Kidney (tissue), 14 donors: ENCODE results near the gene NKD2. TPM values are rescaled to one million over a fixed set of nuclear protein-coding genes. Genes with fewer than 3 reads are reported as not detected.
A peak's percentile ranks its signal among the peaks of the same experiment; 100 is the strongest.

Experiments used
- DNase-seq, 5 donors: peaks; one replicate each; pipeline ENCODE4 v3.0.0-alpha.2; 2013 to 2020
- FAIRE-seq: peaks from 2 replicates; lab custom pipeline; 2012; peaks lifted over from hg19 to GRCh38; lab: Jason Lieb, UNC
- H3K27ac ChIP-seq, 2 donors: one replicate each; pipeline ENCODE4 v1.7.0; 2013; ENCODE audit warnings: low read depth in 2 of 2, low read length in 2 of 2, inconsistent platforms in 1 of 2
- H3K27me3 ChIP-seq: one replicate; pipeline ENCODE4 v1.7.1; 2013; ENCODE audit warnings: low read length, inconsistent platforms; ENCODE audit not compliant: control insufficient read depth, insufficient read depth
- H3K36me3 ChIP-seq, 3 donors: one replicate each; pipeline versions ENCODE4 v1.7.0 to v1.7.1; 2013; ENCODE audit warnings: low read length in 3 of 3, control low read depth in 1 of 3, inconsistent platforms in 1 of 3; ENCODE audit not compliant: insufficient read depth in 3 of 3, control insufficient read depth in 2 of 3
- H3K4me1 ChIP-seq, 3 donors: one replicate each; pipeline versions ENCODE4 v1.7.0 to v1.7.1; 2013; ENCODE audit warnings: low read length in 3 of 3, inconsistent platforms in 1 of 3, low read depth in 1 of 3; ENCODE audit not compliant: control insufficient read depth in 2 of 3, insufficient read depth in 2 of 3
- H3K4me3 ChIP-seq, 3 donors: one replicate each; pipeline versions ENCODE4 v1.7.0 to v1.8.1; 2013; ENCODE audit warnings: low read length in 3 of 3, control low read depth in 1 of 3, inconsistent platforms in 1 of 3
- H3K9ac ChIP-seq, 3 donors: one replicate each; pipeline versions ENCODE4 v1.7.0 to v1.7.1; 2013; ENCODE audit warnings: low read length in 3 of 3, control low read depth in 1 of 3, inconsistent platforms in 1 of 3
- H3K9me3 ChIP-seq, 3 donors: one replicate each; pipeline versions ENCODE4 v1.7.0 to v1.7.1; 2013; ENCODE audit warnings: low read length in 3 of 3, control low read depth in 1 of 3, inconsistent platforms in 1 of 3; ENCODE audit not compliant: control insufficient read depth in 2 of 3, insufficient read depth in 1 of 3
- intact Hi-C: fragments of 100-400 bp; cut with DNase I; formaldehyde crosslinking; loops from one replicate; pipeline ENCODE4 v1.11.1; 2022
- polyA plus RNA-seq: library from polyadenylated mRNA; stranded (reverse); fragments of 350-450 nt; fragmentation: Illumina TruSeq; extraction: RNeasy Lipid Tissue Mini Kit (QIAGEN cat#74804); gene quantifications from one replicate; pipeline ENCODE4 v1.2.3, GENCODE V29; 2014; ENCODE audit warnings: low read depth, low replicate concordance; ENCODE audit not compliant: insufficient read depth
- total RNA-seq: library from RNA; stranded (reverse); fragmentation: NEBNext Ultra II Directional; extraction: Animal tissue kit (Norgen Biotek cat#: 25700); gene quantifications from one replicate; pipeline ENCODE4 v1.2.1, GENCODE V29; 2021
- TF ChIP-seq, protein P1 (sequence below): IDR thresholded peaks from 3 replicates; pipeline ENCODE4 v1.5.1; 2012; ENCODE audit warnings: mild to moderate bottlenecking, moderate library complexity, borderline replicate concordance; ENCODE audit not compliant: insufficient read depth; ENCODE audit errors: extremely low read depth
- donor health status: control.
- donor health status: control.
- donor health status: control.
- donor health status: control.
- donor health status: control.
- donor health status: DM: yes; HTN: yes; CAD: no.
- donor health status: Normal renal cell carcinoma (clear cell type).

The NKD2 gene
- total and polyA plus RNA-seq, 2 donors from 2014 or later: 7.9 to 14.1 TPM

DNA sequence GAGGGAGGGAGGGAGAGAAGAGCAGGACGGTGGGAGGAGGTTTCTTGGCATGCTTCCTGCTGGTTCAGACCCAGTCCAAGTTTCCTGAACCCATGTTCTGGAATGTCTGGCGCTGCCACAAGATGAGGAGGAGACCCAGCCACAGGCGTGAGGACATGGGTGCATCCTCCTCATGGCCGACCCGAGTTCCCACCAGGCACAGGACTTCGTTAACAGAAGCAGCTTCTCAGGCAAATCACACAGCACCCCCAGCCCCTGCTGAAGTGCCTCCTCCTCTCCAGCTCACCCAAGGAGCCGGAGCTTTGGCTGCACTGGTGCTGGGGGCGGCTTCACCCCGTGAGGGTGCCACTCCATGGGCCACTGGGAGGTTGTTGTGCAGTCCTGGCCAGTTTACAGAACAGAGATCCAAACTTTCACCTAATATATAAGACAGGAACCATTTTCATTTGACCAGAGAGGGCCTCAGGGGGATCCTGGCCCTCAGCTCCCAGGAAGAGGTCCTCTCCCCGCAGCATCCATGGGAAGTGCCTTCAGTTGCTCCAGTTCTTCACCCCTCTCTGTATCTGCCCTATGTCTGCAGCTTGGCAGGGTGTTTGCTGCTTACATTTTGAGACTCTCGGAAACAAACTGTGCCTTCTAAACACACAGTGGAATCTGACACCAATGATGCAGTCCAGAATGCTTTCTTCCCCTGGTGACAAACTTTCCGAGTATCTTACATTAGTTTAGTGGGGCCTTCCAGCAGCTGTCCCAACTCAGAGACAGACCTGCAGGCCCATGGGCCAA is 10.2 kb upstream of the NKD2 start:
- H3K9me3 ChIP-seq: no peaks in the 10 kb centered on the region
- peaks cover 0 to 16% (median 3%) of the 10 kb centered on the region in 3 donors for H3K4me1 ChIP-seq
- peak overlapping the region in 1 of 2 donors; percentile 13 for H3K27ac ChIP-seq
- FAIRE-seq: no peak
- intact Hi-C loops: no loop called here
- no peak overlapping the region for H3K9ac ChIP-seq
- peak in 2 of 5 donors; percentile 36 to 76 for DNase-seq
- TF ChIP-seq, protein P1, sequence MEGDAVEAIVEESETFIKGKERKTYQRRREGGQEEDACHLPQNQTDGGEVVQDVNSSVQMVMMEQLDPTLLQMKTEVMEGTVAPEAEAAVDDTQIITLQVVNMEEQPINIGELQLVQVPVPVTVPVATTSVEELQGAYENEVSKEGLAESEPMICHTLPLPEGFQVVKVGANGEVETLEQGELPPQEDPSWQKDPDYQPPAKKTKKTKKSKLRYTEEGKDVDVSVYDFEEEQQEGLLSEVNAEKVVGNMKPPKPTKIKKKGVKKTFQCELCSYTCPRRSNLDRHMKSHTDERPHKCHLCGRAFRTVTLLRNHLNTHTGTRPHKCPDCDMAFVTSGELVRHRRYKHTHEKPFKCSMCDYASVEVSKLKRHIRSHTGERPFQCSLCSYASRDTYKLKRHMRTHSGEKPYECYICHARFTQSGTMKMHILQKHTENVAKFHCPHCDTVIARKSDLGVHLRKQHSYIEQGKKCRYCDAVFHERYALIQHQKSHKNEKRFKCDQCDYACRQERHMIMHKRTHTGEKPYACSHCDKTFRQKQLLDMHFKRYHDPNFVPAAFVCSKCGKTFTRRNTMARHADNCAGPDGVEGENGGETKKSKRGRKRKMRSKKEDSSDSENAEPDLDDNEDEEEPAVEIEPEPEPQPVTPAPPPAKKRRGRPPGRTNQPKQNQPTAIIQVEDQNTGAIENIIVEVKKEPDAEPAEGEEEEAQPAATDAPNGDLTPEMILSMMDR: no peak
- no peaks in the 10 kb centered on the region for H3K27me3 ChIP-seq
- H3K36me3 ChIP-seq: no peaks in the 10 kb centered on the region
- no peak overlapping the region for H3K4me3 ChIP-seq

DNA sequence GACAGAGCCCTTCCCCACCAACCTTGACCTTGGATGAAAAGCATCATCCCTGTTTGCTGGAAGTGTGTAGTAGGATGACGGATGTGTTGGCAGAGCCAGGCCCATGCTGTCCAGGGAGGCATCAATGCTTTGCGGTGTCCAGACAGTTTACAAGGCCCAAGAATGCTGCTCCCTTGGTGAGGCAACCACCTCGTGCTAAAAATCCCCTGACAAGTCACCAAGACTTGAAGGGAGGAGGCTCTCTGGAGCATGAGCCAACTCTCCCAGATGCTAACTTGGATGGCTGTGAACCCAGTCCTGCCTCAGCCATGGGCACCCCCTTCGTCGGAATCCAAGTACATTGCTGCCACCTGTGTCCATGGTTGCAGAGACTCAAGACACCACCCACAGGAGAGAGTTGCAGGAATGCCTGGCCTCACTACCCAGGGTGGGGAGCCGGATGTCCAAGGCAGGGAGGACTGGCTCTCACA is 9.5 kb upstream of the NKD2 start:
- TF ChIP-seq, protein P1: no peak
- DNase-seq (peak in 2 of 5 donors; percentile 18 to 31), FAIRE-seq (no peak)
- intact Hi-C loops: no loop called here
- Histone ChIP-seq H3K36me3 (no peaks in the 10 kb centered on the region), H3K27me3 (no peaks in the 10 kb centered on the region), H3K4me1 (peaks cover 0 to 16% (median 3%) of the 10 kb centered on the region in 3 donors), H3K9me3 (no peaks in the 10 kb centered on the region), H3K4me3 (no peak overlapping the region), H3K9ac (no peak overlapping the region), H3K27ac (no peak overlapping the region)

GRCh38 chr5:999724-1000123 is 8.9 kb upstream of the NKD2 start:
- FAIRE-seq (no peak), DNase-seq (peak in 2 of 5 donors; percentile 19 to 37)
- Histone ChIP-seq H3K9ac (no peak overlapping the region), H3K9me3 (no peaks in the 10 kb centered on the region), H3K4me3 (no peak overlapping the region), H3K27me3 (no peaks in the 10 kb centered on the region), H3K36me3 (no peaks in the 10 kb centered on the region), H3K27ac (no peak overlapping the region), H3K4me1 (peaks cover 0 to 17% (median 3%) of the 10 kb centered on the region in 3 donors)
- TF ChIP-seq, protein P1: no peak
- intact Hi-C loops: no loop called here
